Thyroid gland (tissue), 4 donors: ENCODE data around the gene SLC8A3. TPM values are rescaled to one million over a fixed set of nuclear protein-coding genes. Genes with fewer than 3 reads are reported as not detected.

Source experiments
- DNase-seq, 2 donors: peaks; one replicate each; pipeline ENCODE4 v3.0.0-alpha.2; 2019
- H3K27ac ChIP-seq, 3 donors: fragments of 200-600 bp; sonication (generic); 1 replicate in 2 of 3; 2 replicates in 1 of 3; pipeline ENCODE4 v1.5.1; 2016 to 2019; ENCODE audit warnings: mild to moderate bottlenecking in 1 of 3, moderate library complexity in 1 of 3
- H3K27me3 ChIP-seq: fragments of 200-600 bp; sonication (generic); one replicate; pipeline ENCODE4 v1.5.1; 2019
- H3K36me3 ChIP-seq, 2 donors: fragments of 200-600 bp; sonication (generic); one replicate each; pipeline ENCODE4 v1.5.1; 2016 to 2019
- H3K4me1 ChIP-seq, 2 donors: fragments of 200-600 bp; sonication (generic); one replicate each; pipeline ENCODE4 v1.5.1; 2017 to 2019
- H3K4me3 ChIP-seq, 3 donors: fragments of 200-600 bp; sonication (generic); replicated peaks in 1 of 3; 1 replicate in 2 of 3; 2 replicates in 1 of 3; pipeline ENCODE4 v1.5.1; 2016; ENCODE audit warnings: mild to moderate bottlenecking in 1 of 3
- H3K9me3 ChIP-seq: fragments of 200-600 bp; sonication (generic); one replicate; pipeline ENCODE4 v1.5.1; 2017
- POLR2A ChIP-seq, 2 donors: fragments of 450-650 bp; IDR thresholded peaks; one replicate each; pipeline ENCODE4 v1.6.1; 2017; ENCODE audit warnings: antibody characterized with exemption in 2 of 2, mild to moderate bottlenecking in 2 of 2, moderate library complexity in 1 of 2
- WGBS, 2 donors: methylation state at CpG; one replicate each; pipeline ENCODE4 v1.1.5; 2017; 5-methylcytosine and 5-hydroxymethylcytosine counted together
- intact Hi-C: fragments of 100-400 bp; cut with DNase I; formaldehyde crosslinking; loops from one replicate; pipeline ENCODE4 v1.15.1; 2023
- total RNA-seq, 4 donors: library from RNA; depleted of rRNA; stranded (reverse); fragments of >200 nt; gene quantifications; one replicate each; pipeline ENCODE4 v1.2.3, GENCODE V29; 2016
- TF ChIP-seq, protein P1 (sequence below), 6 experiments: fragments of 200-600 bp in 3 of 6; fragments of 450-650 bp in 3 of 6; sonication (generic) in 3 of 6; IDR thresholded peaks; one replicate each; pipeline ENCODE4 v1.5.1; 2016 to 2019; ENCODE audit warnings: antibody characterized with exemption in 6 of 6, mild to moderate bottlenecking in 2 of 6, inconsistent platforms in 1 of 6, moderate library complexity in 1 of 6

Gene SLC8A3
- total RNA-seq, 4 donors from 2014 or later, result 0.29 TPM; not detected in 3

DNA sequence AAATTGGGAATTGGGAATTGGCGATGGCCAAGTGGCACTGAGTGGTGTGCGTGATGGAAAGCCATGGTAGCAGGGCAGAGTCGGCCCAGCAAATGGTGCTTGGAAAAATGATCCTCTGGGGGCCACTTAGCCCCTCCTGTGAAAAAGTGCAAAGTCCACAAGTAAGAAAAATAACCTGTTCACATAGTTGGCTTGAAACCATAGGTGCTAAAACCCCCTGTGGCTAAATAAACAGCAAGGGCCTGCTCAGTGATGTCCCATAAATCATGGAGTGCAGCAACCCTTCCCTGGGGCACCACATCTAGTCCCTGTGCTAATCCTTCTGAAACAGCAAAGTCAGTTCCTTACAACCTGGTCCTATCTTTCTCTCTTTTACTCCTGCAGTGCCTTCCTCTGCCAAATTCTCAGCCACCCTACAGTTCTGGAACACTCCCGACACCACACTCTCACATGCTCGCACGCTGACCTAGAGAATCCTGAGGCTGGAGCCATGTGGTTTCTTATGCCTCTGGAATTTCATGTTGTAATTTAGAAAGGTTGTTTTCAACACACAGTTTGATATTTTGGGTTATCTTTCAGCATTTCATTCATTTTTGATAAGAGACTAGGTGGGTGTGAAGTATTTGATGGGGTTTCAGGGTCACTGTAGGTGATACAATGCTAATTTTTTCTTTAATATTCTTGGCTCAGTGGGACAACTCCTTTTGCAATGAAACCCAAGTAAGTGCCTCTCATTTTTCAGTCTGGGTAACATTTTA, 186.0 kb downstream of the SLC8A3 start:
- no peak for TF ChIP-seq POLR2A (IDR thresholded peaks at IDR 0.05)
- TF ChIP-seq, protein P1, sequence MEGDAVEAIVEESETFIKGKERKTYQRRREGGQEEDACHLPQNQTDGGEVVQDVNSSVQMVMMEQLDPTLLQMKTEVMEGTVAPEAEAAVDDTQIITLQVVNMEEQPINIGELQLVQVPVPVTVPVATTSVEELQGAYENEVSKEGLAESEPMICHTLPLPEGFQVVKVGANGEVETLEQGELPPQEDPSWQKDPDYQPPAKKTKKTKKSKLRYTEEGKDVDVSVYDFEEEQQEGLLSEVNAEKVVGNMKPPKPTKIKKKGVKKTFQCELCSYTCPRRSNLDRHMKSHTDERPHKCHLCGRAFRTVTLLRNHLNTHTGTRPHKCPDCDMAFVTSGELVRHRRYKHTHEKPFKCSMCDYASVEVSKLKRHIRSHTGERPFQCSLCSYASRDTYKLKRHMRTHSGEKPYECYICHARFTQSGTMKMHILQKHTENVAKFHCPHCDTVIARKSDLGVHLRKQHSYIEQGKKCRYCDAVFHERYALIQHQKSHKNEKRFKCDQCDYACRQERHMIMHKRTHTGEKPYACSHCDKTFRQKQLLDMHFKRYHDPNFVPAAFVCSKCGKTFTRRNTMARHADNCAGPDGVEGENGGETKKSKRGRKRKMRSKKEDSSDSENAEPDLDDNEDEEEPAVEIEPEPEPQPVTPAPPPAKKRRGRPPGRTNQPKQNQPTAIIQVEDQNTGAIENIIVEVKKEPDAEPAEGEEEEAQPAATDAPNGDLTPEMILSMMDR (IDR thresholded peaks at IDR 0.05), result no peak
- 79 to 80% methylated on average over 6 of the region's 6 CpGs for WGBS, 2 donors

DNA sequence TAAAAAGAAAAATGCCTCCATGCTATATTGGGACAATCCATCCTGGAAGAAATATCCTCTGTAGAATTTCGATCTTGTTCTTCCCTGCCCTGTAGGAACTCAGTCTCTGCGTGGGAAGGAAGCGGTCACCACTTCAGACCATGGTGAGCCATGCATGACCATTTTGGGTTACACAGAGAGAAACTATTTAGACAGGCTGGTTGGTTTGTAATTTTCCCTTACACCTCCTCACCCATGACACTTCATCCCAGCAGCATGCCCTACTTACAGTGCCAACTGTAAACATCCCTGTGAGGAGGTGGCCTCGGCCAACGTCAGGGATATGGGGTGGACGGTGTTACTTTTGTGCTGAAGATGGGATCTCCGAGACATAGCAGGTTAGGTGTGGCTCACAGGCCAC, 188.2 kb downstream of the SLC8A3 start:
- H3K4me3 ChIP-seq, result no peak overlapping the region
- intact Hi-C loops, result no loop called here
- H3K36me3 ChIP-seq, result no peaks in the 10 kb centered on the region
- WGBS, 2 donors, result 51 to 54% methylated on average over 7 of the region's 7 CpGs
- peaks cover 9 to 17% of the 10 kb centered on the region in 2 donors for H3K4me1 ChIP-seq
- peak overlapping the region in 1 of 3 donors; percentile 17 for H3K27ac ChIP-seq
- peak; percentile 66 to 67 for DNase-seq
- H3K27me3 ChIP-seq, result no peaks in the 10 kb centered on the region
- H3K9me3 ChIP-seq, result no peaks in the 10 kb centered on the region
- no peak for TF ChIP-seq POLR2A (IDR thresholded peaks at IDR 0.05)
- TF ChIP-seq, protein P1 (IDR thresholded peaks at IDR 0.05), result no peak

More for the DNA sequence above, 186.0 kb downstream of the SLC8A3 start:
- peaks cover 9 to 17% of the 10 kb centered on the region in 2 donors for H3K4me1 ChIP-seq
- no peaks in the 10 kb centered on the region for H3K9me3 ChIP-seq
- H3K4me3 ChIP-seq, result no peak overlapping the region
- no peaks in the 10 kb centered on the region for H3K27me3 ChIP-seq
- H3K27ac ChIP-seq, result no peak overlapping the region
- no peaks in the 10 kb centered on the region for H3K36me3 ChIP-seq
- intact Hi-C loops, result no loop called here
- no peak for DNase-seq

DNA sequence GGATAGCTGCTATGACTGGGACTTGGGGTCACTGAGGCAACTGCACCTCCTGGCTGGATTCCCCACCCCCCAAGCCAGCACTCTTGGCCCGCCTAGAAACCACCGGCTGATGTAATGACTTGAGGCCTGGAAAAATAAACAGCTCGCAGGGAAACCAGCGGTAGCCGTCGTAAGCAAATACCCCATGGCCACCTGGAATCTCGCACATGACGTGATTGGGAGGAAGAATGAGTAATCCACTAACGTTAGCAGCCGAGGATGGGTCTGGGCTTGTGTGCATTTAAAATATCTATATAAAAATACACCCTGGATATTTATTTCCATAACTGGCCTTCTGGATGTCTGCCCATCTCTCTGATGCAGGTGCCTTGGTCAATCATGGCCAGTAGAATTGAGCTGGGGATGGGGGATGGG, 189.5 kb downstream of the SLC8A3 start:
- H3K4me1 ChIP-seq, result peaks cover 9 to 17% of the 10 kb centered on the region in 2 donors
- TF ChIP-seq POLR2A (IDR thresholded peaks at IDR 0.05), result no peak
- TF ChIP-seq, protein P1 (IDR thresholded peaks at IDR 0.05), result no peak
- H3K4me3 ChIP-seq, result no peak overlapping the region
- intact Hi-C loops, result no loop called here
- H3K9me3 ChIP-seq, result no peaks in the 10 kb centered on the region
- 77 to 82% methylated on average over 10 of the region's 10 CpGs for WGBS, 2 donors
- H3K27me3 ChIP-seq, result no peaks in the 10 kb centered on the region
- no peak overlapping the region for H3K27ac ChIP-seq
- no peak for DNase-seq
- no peaks in the 10 kb centered on the region for H3K36me3 ChIP-seq

DNA sequence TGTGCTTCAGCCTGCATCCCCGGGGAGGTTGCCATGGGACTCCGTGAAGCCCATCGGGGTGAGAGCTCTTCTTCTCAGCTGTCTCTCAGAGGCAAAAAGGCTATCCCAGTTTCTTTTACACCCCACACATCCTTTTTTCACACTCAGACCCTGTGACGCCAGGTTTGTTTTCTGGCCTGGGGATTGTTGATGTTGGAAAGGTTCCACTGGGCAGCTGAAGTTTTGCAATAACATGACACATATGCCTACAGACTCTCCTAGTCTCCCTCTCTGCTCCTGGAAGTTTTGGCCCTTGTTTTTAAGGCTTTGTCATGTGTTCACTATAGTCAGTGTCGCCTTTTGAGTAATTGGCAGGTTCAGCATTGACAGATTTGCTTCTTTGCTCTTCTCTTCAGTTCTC, 190.9 kb downstream of the SLC8A3 start:
- TF ChIP-seq POLR2A (IDR thresholded peaks at IDR 0.05), result no peak
- TF ChIP-seq, protein P1 (IDR thresholded peaks at IDR 0.05), result no peak
- peaks cover 9 to 17% of the 10 kb centered on the region in 2 donors for H3K4me1 ChIP-seq
- H3K27ac ChIP-seq, result no peak overlapping the region
- H3K4me3 ChIP-seq, result no peak overlapping the region
- WGBS, 2 donors, result 46 to 61% methylated on average over 5 of the region's 5 CpGs
- no peaks in the 10 kb centered on the region for H3K9me3 ChIP-seq
- H3K27me3 ChIP-seq, result no peaks in the 10 kb centered on the region
- intact Hi-C loops, result no loop called here
- peak; percentile 54 to 60 for DNase-seq
- H3K36me3 ChIP-seq, result no peaks in the 10 kb centered on the region

DNA sequence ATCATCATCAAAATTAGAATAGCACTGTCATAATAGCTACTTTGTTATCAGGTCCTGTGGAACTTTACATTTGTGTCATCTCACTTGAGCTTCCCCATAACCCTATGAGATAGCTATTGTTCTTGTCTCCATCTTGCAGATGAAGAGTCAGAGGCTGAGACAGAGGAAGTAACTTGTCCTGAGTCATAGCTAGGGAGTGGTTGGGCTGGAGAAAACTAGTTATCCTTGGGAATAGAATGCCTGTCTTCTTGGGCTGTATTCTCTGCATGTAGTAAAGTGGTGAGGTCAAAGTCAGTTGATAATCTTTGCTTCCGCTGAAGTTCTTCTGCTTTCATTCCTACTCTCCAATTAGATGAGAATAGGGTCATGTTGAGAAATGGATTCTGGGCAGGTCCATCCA, 192.5 kb downstream of the SLC8A3 start:
- Histone ChIP-seq H3K27ac (no peak overlapping the region), H3K4me1 (peaks cover 9 to 15% of the 10 kb centered on the region in 2 donors), H3K27me3 (no peaks in the 10 kb centered on the region), H3K4me3 (no peak overlapping the region), H3K36me3 (no peaks in the 10 kb centered on the region), H3K9me3 (no peaks in the 10 kb centered on the region)
- TF ChIP-seq, protein P1 (IDR thresholded peaks at IDR 0.05), result no peak
- no peak for TF ChIP-seq POLR2A (IDR thresholded peaks at IDR 0.05)
- WGBS, 2 donors, result 100% methylated on average over 1 of the region's 1 CpG
- DNase-seq, result no peak
- intact Hi-C loops, result no loop called here
